ENCODE data around the gene HLA-DPB1. TPM values are rescaled to one million over a fixed set of nuclear protein-coding genes. Genes with fewer than 3 reads are reported as not detected.
"Not testable (repeated sequence)": the region's sequence is repeated elsewhere in the genome, so short reads cannot be mapped to it uniquely, and the experiment has no call there.

The HLA-DPB1 gene
- polyA plus RNA-seq, 2 donors, result 8.7 to 39.1 TPM

DNA sequence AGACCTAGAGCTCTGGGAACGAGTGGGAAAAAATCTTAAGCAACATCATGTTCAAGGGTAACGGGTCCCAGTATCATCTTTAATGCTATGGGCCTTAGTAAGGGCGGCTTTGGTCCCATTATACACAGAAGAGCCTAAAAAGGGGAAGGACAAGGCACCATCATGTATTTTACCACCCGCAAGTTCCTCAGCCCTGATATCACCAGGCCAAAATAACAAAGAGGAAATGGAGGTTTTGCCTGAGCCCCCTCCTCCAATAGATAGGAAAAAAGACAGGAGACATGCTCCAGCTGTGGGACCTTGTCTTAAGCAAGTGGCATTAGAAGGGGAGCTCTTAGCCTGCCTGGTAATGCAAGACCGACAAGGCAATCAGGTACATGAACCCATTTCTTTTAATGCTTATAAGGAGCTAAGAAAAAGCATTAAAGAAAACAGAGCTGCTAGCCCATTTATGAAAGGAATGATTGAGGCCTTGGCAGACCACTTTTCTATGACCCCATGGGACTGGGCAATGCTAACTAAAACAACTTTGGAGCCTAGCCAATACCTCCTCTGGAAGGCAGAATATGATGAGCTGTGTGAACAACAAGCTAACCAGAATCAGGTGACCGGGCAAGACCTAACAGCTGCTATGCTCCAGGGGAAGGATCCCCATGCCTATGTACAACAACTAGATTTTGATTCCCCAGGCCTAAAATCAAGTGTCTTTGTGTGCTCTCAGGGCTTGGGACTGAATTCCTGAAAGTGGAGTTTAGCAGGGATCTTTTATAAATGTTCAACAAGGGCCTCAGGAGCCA is 25.6 kb upstream of the HLA-DPB1 start:
- Histone ChIP-seq H3K36me3 (ENCODE audit: control insufficient read depth in 2 of 2, insufficient read depth in 2 of 2, low read length in 1 of 2) (no peaks in the 10 kb centered on the region), H3K27ac (ENCODE audit: low read depth in 2 of 2, low read length in 1 of 2) (no peak overlapping the region), H3K4me3 (ENCODE audit: low read depth in 1 of 2, low read length in 2 of 2) (no peak overlapping the region), H3K4me1 (ENCODE audit: control insufficient read depth in 2 of 2, insufficient read depth in 2 of 2, low read length in 1 of 2) (no peaks in the 10 kb centered on the region), H3K27me3 (ENCODE audit: control insufficient read depth in 1 of 2, insufficient read depth in 2 of 2, low read length in 2 of 2) (no peaks in the 10 kb centered on the region), H3K9me3 (ENCODE audit: control insufficient read depth in 2 of 2, insufficient read depth in 1 of 2, low read depth in 1 of 2, low read length in 1 of 2) (no peaks in the 10 kb centered on the region)
- 72 to 73% methylated on average over 6 of the region's 6 CpGs for WGBS, 2 donors

DNA sequence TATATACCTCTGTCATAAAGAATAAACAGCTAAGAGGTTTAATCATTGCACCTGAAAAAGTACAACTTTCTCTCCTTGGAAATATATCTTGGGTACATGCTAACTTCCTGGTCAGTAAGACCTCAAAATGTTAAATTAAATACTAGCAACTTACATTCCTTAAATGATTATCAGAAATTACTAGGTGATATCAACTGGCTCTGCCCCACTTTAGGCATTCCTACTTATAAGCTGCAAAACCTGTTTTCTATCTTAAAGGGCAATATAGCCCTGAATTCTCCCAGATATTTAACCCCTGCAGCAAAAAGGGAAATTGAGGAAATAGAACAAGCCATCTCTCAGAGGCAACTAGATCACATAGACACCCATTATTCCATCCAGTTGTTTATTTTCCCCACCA is 23.2 kb upstream of the HLA-DPB1 start:
- no peaks in the 10 kb centered on the region for H3K27me3 ChIP-seq (ENCODE audit: control insufficient read depth in 1 of 2, insufficient read depth in 2 of 2, low read length in 2 of 2)
- H3K4me3 ChIP-seq (ENCODE audit: low read depth in 1 of 2, low read length in 2 of 2), result no peak overlapping the region
- no peak overlapping the region for H3K27ac ChIP-seq (ENCODE audit: low read depth in 2 of 2, low read length in 1 of 2)
- H3K9me3 ChIP-seq (ENCODE audit: control insufficient read depth in 2 of 2, insufficient read depth in 1 of 2, low read depth in 1 of 2, low read length in 1 of 2), result no peaks in the 10 kb centered on the region
- no peaks in the 10 kb centered on the region for H3K4me1 ChIP-seq (ENCODE audit: control insufficient read depth in 2 of 2, insufficient read depth in 2 of 2, low read length in 1 of 2)
- no peaks in the 10 kb centered on the region for H3K36me3 ChIP-seq (ENCODE audit: control insufficient read depth in 2 of 2, insufficient read depth in 2 of 2, low read length in 1 of 2)

GRCh38 chr6:33053230-33053629 is 22.6 kb upstream of the HLA-DPB1 start:
- H3K9me3 ChIP-seq (ENCODE audit: control insufficient read depth in 2 of 2, insufficient read depth in 1 of 2, low read depth in 1 of 2, low read length in 1 of 2), result no peaks in the 10 kb centered on the region
- no peak overlapping the region for H3K4me3 ChIP-seq (ENCODE audit: low read depth in 1 of 2, low read length in 2 of 2)
- 33 to 44% methylated on average over 4 of the region's 4 CpGs for WGBS, 2 donors

DNA sequence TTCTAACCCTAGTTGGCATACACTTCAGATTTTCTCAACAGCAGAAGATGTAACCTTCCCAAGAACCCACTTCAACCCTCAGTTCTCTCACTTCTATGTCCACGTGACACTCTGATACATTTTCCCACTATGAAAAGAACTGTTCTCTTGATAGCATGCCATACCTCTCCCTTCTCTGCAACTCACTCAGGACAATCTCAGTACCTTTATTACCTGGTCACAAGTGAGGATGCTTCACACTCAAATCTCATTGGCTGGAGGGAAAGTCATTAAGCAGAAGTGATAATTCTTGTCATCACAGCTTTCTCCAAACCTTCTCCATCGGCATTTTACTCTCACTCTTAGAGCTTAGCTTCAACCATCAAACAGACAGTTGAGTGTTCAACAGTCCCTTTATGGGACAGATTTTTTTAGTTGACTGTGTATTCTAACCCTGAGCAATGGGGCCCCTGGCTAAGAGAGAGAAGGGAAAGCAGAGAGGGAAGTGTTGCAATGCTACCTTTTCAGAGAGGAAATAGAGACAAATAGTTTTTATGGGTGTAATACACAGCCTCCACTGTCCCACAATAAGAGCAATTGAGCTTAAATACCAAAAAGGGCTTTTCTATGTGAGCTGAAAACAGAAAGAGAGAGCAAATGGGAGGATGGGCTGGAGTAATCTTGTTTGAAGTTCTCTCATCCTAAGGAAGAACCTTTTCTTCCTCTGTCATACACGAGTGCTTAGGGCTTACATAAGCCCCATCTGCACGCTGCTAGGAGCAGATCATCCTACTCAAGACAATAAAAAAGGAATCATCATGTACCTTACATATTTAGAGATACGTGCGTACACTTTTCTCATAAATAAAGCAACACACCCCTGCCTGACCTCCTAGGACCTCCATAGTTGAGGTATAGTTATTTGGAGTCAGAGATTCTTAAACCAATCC is 18.3 kb upstream of the HLA-DPB1 start:
- Histone ChIP-seq H3K27ac (ENCODE audit: low read depth in 2 of 2, low read length in 1 of 2) (no peak overlapping the region), H3K4me3 (ENCODE audit: low read depth in 1 of 2, low read length in 2 of 2) (no peak overlapping the region), H3K4me1 (ENCODE audit: control insufficient read depth in 2 of 2, insufficient read depth in 2 of 2, low read length in 1 of 2) (no peaks in the 10 kb centered on the region), H3K36me3 (ENCODE audit: control insufficient read depth in 2 of 2, insufficient read depth in 2 of 2, low read length in 1 of 2) (no peaks in the 10 kb centered on the region), H3K9me3 (ENCODE audit: control insufficient read depth in 2 of 2, insufficient read depth in 1 of 2, low read depth in 1 of 2, low read length in 1 of 2) (no peaks in the 10 kb centered on the region), H3K27me3 (ENCODE audit: control insufficient read depth in 1 of 2, insufficient read depth in 2 of 2, low read length in 2 of 2) (no peaks in the 10 kb centered on the region)
- 42 to 54% methylated on average over 6 of the region's 6 CpGs for WGBS, 2 donors

More at GRCh38 chr6:33053230-33053629, 22.6 kb upstream of the HLA-DPB1 start:
- H3K27ac ChIP-seq (ENCODE audit: low read depth in 2 of 2, low read length in 1 of 2), result no peak overlapping the region
- no peaks in the 10 kb centered on the region for H3K36me3 ChIP-seq (ENCODE audit: control insufficient read depth in 2 of 2, insufficient read depth in 2 of 2, low read length in 1 of 2)
- H3K4me1 ChIP-seq (ENCODE audit: control insufficient read depth in 2 of 2, insufficient read depth in 2 of 2, low read length in 1 of 2), result no peaks in the 10 kb centered on the region
- H3K27me3 ChIP-seq (ENCODE audit: control insufficient read depth in 1 of 2, insufficient read depth in 2 of 2, low read length in 2 of 2), result no peaks in the 10 kb centered on the region

DNA sequence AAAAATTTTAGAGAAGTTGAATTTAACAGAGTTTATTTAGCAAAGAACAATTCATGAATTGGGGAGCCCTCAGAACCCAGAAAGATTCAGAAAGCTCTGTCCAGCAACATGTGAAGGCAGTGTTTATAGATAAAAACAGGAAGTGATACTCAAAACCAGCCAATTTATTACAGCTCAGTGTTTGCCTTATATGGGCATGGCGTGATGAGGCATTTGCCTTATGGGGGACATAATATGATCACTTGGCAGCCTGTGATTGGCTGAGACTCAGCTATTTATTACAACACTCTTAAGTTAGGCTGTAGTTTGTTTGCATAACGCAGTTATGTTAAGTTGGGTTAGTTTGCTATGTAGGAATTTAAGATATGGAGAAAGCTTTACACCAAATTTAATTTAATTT is 13.8 kb upstream of the HLA-DPB1 start:
- Histone ChIP-seq H3K4me1 (ENCODE audit: control insufficient read depth in 2 of 2, insufficient read depth in 2 of 2, low read length in 1 of 2) (no peaks in the 10 kb centered on the region), H3K9me3 (ENCODE audit: control insufficient read depth in 2 of 2, insufficient read depth in 1 of 2, low read depth in 1 of 2, low read length in 1 of 2) (no peaks in the 10 kb centered on the region), H3K27ac (ENCODE audit: low read depth in 2 of 2, low read length in 1 of 2) (no peak overlapping the region), H3K27me3 (ENCODE audit: control insufficient read depth in 1 of 2, insufficient read depth in 2 of 2, low read length in 2 of 2) (no peaks in the 10 kb centered on the region), H3K36me3 (ENCODE audit: control insufficient read depth in 2 of 2, insufficient read depth in 2 of 2, low read length in 1 of 2) (no peaks in the 10 kb centered on the region), H3K4me3 (ENCODE audit: low read depth in 1 of 2, low read length in 2 of 2) (no peak overlapping the region)
- 90 to 91% methylated on average over 2 of the region's 2 CpGs for WGBS, 2 donors

- not testable (repeated sequence) for H3K36me3 ChIP-seq (ENCODE audit: control insufficient read depth in 2 of 2, insufficient read depth in 2 of 2, low read length in 1 of 2); H3K27ac ChIP-seq (ENCODE audit: low read depth in 2 of 2, low read length in 1 of 2); H3K4me1 ChIP-seq (ENCODE audit: control insufficient read depth in 2 of 2, insufficient read depth in 2 of 2, low read length in 1 of 2); H3K27me3 ChIP-seq (ENCODE audit: control insufficient read depth in 1 of 2, insufficient read depth in 2 of 2, low read length in 2 of 2); H3K9me3 ChIP-seq (ENCODE audit: control insufficient read depth in 2 of 2, insufficient read depth in 1 of 2, low read depth in 1 of 2, low read length in 1 of 2); H3K4me3 ChIP-seq (ENCODE audit: low read depth in 1 of 2, low read length in 2 of 2)
- 35 to 70% methylated on average over 2 to 5 of the region's 5 CpGs for WGBS, 2 donors
Observed at GRCh38 chr6:33063435-33063834, 12.4 kb upstream of the HLA-DPB1 start.

GRCh38 chr6:33064723-33065122 is 11.1 kb upstream of the HLA-DPB1 start:
- H3K36me3 ChIP-seq (ENCODE audit: control insufficient read depth in 2 of 2, insufficient read depth in 2 of 2, low read length in 1 of 2), result no peaks in the 10 kb centered on the region
- H3K9me3 ChIP-seq (ENCODE audit: control insufficient read depth in 2 of 2, insufficient read depth in 1 of 2, low read depth in 1 of 2, low read length in 1 of 2), result no peaks in the 10 kb centered on the region
- H3K27ac ChIP-seq (ENCODE audit: low read depth in 2 of 2, low read length in 1 of 2), result no peak overlapping the region
- no peaks in the 10 kb centered on the region for H3K27me3 ChIP-seq (ENCODE audit: control insufficient read depth in 1 of 2, insufficient read depth in 2 of 2, low read length in 2 of 2)
- no peaks in the 10 kb centered on the region for H3K4me1 ChIP-seq (ENCODE audit: control insufficient read depth in 2 of 2, insufficient read depth in 2 of 2, low read length in 1 of 2)
- 4 to 55% methylated on average over 4 of the region's 4 CpGs for WGBS, 2 donors
- no peak overlapping the region for H3K4me3 ChIP-seq (ENCODE audit: low read depth in 1 of 2, low read length in 2 of 2)

DNA sequence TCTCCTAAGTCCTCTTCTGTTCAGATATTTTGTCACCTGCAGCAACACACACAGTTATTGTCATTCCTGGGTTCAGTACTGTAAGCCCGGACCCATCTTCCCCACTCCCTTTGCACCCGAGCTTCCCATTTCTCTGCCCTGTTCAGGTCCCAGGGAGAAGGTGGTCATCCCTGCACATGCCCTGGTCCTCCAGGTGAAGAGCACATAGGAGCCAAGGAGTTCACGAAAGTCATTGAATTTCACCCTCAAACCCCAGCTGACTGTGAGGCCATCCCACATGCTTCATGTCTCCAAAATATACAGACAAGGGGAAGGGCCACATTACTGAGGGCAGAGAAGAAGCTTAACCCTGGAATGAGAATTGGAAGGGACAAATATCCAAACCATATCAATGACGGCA is 10.5 kb upstream of the HLA-DPB1 start:
- no peak overlapping the region for H3K4me3 ChIP-seq (ENCODE audit: low read depth in 1 of 2, low read length in 2 of 2)
- H3K9me3 ChIP-seq (ENCODE audit: control insufficient read depth in 2 of 2, insufficient read depth in 1 of 2, low read depth in 1 of 2, low read length in 1 of 2), result no peaks in the 10 kb centered on the region
- H3K36me3 ChIP-seq (ENCODE audit: control insufficient read depth in 2 of 2, insufficient read depth in 2 of 2, low read length in 1 of 2), result no peaks in the 10 kb centered on the region
- no peaks in the 10 kb centered on the region for H3K4me1 ChIP-seq (ENCODE audit: control insufficient read depth in 2 of 2, insufficient read depth in 2 of 2, low read length in 1 of 2)
- no peaks in the 10 kb centered on the region for H3K27me3 ChIP-seq (ENCODE audit: control insufficient read depth in 1 of 2, insufficient read depth in 2 of 2, low read length in 2 of 2)
- no peak overlapping the region for H3K27ac ChIP-seq (ENCODE audit: low read depth in 2 of 2, low read length in 1 of 2)
- WGBS, 2 donors, result 21 to 66% methylated on average over 4 of the region's 4 CpGs

DNA sequence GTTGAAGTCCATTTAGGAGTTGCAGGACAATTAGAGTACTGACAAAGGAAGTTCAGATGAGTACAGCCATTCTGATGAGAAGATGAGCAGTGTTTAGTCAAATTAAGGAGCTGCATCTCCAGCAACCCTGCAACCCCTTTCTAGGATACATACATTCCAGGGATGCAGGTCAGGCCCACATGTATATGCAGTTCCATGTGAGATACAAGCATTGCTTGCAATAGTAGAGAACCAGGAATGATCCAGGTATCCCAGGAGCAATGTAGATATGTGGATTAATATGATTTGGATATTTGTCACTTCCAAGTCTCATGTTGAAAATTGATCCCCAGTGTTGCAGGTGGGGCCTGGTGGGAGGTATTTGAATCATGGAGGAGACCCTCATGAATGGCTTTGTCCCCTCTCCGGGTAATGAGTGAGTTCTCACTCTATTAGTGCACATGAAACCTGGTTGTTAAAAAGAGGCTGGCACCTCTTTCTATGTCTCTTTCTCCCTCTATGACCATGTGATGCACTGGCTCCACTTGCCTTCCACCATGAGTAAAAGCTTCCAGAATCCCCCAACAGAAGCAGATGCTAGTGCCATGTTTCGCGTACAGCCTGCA is 8.8 kb upstream of the HLA-DPB1 start:
- WGBS, 2 donors, result 0 to 68% methylated on average over 2 to 3 of the region's 3 CpGs
- H3K36me3 ChIP-seq (ENCODE audit: control insufficient read depth in 2 of 2, insufficient read depth in 2 of 2, low read length in 1 of 2), result no peaks in the 10 kb centered on the region
- H3K27ac ChIP-seq (ENCODE audit: low read depth in 2 of 2, low read length in 1 of 2), result no peak overlapping the region
- no peak overlapping the region for H3K4me3 ChIP-seq (ENCODE audit: low read depth in 1 of 2, low read length in 2 of 2)
- no peaks in the 10 kb centered on the region for H3K9me3 ChIP-seq (ENCODE audit: control insufficient read depth in 2 of 2, insufficient read depth in 1 of 2, low read depth in 1 of 2, low read length in 1 of 2)
- no peaks in the 10 kb centered on the region for H3K4me1 ChIP-seq (ENCODE audit: control insufficient read depth in 2 of 2, insufficient read depth in 2 of 2, low read length in 1 of 2)
- H3K27me3 ChIP-seq (ENCODE audit: control insufficient read depth in 1 of 2, insufficient read depth in 2 of 2, low read length in 2 of 2), result no peaks in the 10 kb centered on the region

Data from esophagus (tissue), 2 donors.